HG02885 (cell line): ENCODE data around the gene NCSTN.

ENCODE experiments used
- ATAC-seq: cut with Tn5 transposase; IDR thresholded peaks from one replicate; pipeline ENCODE4 v1.9.1; 2021; ENCODE audit warnings: mild to moderate bottlenecking; ENCODE audit not compliant: unreplicated experiment, poor library complexity

Gene NCSTN

DNA sequence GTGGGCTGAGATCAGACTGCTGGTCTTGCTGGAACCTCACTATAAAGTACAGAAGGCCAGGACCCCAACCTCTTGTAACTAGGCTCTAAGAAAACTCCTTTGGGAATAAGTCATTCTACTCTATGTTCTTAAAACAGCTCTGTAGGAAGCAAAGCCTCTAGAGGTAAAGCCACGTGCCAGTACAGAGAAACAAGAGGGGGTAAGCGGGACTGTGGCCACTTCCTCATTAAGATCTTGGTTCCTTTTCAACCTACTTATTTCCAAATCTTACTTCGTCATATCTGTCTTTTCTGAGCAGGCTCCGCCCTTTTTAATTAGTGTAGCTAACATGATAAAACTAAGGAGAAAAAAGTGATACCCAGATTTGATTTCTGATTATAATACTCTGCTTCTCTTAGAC, 3.8 kb downstream of the NCSTN start:
- peak; percentile 52 for ATAC-seq

DNA sequence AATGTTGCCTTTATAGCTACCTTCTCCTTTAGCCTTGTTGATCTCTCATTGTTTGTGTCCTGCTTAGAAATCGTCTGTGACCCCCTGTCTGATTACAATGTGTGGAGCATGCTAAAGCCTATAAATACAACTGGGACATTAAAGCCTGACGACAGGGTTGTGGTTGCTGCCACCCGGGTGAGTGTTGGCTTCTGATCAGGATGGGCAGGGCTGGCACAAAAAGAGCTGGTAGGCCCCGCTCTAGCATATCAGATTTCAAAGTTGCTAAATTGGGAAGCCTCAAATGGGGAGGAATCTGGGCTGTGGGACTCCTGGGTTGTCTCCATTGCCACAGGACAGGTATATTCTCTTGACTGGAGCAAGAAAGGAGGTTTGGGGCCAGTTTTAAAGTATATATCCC, 8.4 kb downstream of the NCSTN start:
- ATAC-seq = no peak

DNA sequence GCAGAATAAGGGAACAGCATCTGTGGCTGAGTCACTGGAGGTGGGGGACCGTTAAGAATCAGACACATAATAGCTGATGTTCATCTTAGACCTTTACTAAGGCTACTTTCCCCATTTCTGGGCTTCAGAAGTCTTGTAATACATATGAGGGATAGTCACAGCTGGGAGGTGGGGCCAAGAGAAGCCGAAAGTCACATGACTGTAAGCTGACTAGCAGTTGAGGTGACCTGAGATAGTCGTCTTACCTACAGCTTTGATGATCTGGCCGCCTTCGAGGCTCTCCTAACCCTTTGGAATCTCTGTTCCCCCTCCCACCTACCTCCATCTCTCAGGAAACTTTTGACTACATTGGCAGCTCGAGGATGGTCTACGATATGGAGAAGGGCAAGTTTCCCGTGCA, 9.4 kb downstream of the NCSTN start:
- ATAC-seq = no peak

DNA sequence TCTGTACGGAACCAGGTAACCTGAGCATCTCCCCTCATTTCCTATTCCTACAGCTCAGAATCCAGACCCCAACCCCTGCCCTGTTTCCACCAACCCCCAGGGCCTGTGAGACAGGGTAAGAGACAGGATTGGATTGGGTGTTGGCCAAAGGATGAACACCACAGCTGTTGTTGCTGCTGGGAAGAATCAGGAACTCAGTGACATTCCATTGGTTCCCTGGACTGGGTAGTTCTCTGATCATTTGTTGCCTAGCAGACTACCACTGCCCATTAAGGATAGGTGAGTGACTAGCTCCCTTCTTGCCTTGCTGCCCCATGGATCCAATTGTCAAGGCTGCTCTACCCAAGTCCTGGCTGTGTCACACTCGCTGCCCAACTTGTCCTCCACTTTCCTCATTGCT, 10.0 kb downstream of the NCSTN start:
- no peak for ATAC-seq

DNA sequence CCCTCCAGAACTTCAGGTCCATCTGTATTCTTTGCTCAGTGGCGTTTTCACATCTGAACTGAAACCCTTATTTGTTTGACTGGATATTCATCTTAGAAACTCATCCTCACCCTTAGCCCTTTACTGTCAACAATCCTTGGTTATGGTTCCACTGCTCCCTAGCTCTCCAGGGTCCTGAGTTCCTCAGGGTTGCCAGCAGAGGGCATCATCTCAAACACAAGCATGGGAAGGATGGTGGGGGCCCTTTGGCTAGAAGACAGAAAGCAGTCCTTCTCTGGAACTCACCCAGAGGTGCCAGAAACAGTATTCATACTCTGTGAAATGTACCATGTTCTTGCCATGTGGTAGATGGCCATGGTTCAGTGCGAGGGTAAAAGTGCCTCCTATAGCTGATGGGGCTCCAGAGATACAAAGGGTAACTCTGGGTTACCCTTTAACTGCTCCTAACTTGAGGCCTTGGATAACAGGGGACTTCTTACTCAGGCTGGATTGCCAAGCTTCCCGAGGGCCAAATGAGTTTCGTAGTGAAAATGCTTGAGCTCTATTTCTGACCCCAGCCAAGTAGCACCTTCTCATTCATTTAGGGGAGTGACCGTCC, 11.3 kb downstream of the NCSTN start:
- no peak for ATAC-seq

DNA sequence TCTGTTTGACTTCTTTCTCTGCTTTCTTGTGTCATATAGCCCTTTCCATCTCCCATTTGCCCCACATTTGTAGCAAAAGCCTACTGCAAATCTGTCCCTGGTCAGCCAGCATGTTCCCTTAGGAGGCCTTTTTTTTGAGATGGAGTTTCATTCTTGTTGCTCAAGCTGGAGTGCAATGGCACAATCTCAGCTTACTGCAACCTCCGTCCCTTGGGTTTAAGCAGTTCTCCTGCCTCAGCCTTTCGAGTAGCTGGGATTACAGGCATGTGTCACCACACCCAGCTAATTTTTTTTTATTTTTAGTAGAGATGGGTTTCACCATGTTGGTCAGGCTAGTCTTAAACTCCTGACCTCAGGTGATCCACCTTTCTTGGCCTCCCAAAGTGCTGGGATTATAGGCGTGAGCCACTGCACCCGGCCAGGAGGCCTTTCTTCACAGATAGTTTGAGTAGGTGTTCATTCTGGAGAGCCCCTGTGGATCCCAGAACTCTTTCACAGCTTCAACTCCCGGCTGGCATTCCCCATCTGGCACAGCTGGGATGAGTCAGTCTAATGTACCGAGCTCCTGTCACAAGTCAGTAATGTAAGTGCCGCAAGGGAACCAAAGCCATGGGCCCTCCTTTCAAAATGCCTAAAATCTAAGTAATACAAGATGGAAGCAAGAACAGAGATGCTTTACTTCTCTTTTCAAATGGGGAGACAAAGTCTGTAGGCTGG, 14.3 kb downstream of the NCSTN start:
- no peak for ATAC-seq

DNA sequence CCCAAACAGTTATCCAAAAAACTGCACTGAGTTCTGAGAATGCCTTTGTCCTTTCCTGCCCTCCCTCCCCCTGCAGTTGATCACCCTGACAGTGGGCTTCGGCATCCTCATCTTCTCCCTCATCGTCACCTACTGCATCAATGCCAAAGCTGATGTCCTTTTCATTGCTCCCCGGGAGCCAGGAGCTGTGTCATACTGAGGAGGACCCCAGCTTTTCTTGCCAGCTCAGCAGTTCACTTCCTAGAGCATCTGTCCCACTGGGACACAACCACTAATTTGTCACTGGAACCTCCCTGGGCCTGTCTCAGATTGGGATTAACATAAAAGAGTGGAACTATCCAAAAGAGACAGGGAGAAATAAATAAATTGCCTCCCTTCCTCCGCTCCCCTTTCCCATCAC, 14.9 kb downstream of the NCSTN start:
- ATAC-seq = no peak

DNA sequence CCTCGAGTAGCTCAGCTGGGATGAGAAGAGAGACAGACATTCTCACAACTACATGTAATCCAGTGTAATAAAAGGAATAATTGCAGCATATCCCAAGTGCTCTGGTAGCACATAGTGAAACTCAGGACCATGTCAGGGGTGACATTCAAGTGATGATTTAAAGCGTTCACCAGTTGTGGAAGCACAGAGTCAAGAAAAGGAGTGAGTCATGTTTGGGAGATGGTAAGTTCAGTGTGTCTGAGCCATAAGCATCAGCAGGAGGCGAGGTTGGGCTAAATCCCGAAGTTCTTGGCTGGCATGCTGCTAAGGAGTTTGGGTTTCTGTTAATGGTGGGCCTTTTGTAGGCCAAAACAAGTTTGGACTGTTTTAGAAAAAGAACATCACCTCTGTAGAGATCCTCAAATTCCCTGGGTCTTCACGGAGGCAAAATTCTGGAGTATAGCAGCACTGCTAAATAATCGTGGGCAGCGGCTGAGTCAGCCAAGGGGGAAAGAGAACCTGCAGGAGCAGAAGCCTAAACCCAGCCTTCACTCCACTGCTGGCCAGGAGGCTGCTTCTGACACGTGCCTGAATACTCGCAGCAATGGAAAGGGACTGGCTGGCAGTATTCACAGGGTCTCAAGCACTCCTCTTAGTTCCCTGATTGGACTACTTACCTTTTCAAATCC, 16.5 kb downstream of the NCSTN start:
- ATAC-seq = no peak

DNA sequence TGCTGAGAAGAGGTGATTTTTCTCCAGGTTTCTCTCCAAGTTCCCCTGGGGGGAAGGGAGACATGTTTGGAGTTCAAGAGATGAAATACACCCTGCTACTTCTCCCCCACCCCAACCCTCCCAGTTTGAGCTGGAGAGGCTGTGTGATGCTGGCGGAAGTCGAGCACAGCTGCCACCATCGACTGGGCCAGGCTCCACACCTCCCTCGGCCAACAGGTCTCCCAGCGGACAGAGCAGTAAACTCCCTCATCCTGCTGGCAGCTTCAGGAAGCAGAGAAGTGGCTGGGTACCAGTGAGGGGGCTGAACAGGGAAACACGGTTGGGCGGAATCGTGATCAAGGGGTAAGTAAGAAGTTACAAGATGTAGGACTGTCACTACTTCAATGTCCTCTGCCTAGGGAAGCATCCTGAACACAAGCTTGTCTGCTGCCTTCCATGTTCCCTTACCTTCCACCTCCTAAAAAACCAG, 17.1 kb downstream of the NCSTN start:
- ATAC-seq = no peak

DNA sequence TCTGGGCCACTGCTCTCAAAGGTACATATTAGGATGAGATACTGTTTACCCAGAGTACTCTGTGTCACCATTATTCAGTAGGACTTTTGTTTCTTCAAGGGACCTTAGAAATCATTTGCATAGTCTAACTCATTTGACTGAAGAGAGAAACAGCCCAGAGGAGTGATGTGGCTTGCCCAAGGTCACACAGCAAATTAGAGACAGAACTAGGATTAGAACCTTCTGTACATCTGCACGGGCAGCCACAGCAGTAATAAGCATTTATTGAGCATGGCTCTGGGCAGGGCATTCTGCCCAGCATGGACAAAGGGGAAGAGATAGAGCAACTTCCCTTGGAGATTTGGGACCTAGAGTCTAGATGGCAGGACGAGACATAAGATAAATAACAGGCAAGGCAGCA, 18.0 kb downstream of the NCSTN start:
- ATAC-seq = no peak

DNA sequence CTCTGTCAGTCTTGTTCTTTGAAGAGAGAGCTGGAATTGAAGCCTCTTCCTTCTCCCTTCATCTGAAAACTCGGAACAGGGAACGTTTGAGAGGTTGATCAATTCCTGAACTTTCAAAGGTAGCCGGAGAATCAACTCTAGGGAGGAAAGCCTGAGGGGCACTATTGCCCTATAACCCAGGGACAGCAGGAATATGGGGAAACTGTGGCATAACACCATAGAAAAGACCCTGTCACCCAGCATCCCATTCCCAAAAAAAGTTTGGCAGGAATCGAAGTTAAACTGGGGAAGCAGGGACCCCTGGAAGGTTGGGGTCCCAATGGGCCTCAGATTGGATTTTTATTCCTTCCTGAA, 18.6 kb downstream of the NCSTN start:
- ATAC-seq = no peak

DNA sequence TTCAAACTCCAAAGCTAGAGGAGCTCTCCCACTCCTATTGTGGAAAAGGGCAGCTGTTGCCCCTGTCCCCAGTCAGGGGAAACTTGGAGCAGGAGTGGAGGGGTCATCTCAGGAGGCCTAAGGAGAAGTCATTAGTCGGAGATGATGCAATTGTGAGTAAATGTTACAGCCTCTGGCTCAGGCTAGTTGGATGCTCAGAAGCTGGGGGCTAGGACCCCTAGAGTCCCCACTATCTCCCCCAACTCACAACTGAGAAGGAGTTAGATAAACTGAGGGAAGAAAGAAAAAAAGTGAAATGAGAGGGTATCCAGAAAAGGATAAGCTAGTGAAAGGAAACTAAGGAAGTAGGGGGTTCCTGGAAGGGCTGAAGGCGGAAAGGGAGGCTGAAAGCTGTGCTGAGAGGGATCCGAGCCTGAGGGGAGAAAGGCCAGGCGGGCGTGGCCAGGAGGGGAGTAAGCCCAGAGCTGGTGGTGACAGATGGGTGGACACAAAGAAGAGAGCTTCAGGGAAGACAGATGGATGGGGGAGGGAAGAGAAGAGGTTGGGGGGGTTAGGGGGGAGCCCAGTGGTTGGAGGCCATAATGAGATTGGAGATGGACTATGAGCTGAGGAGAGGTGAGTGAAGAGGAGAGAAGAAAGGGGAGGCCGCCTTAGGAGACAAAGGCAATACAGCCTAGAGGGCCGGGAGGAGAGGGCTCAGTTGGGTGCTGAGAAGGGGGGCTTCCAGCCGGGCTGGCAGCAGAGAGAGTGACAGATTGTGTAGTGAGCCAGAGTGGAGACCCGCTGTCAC, 19.2 kb downstream of the NCSTN start:
- ATAC-seq = no peak

DNA sequence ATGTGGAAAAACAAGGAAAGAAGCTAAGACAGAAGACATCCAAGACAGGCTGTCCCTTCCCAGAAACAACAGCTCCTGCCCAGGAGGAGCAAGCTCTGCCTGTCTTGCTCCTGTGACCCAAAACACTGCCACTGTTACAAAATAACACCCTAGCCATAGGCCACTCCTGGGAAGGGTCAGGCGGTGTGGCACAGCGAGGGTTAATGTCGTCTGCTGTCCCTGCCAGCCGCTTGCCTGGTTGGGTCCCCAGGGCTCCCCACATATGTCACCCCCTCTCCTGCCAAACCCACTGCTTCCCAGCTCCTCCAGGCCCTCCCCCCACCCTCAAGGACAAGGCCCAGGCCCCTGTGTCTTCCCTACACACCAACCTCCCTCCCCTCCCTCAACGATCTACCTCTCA, 19.8 kb downstream of the NCSTN start:
- ATAC-seq = no peak

DNA sequence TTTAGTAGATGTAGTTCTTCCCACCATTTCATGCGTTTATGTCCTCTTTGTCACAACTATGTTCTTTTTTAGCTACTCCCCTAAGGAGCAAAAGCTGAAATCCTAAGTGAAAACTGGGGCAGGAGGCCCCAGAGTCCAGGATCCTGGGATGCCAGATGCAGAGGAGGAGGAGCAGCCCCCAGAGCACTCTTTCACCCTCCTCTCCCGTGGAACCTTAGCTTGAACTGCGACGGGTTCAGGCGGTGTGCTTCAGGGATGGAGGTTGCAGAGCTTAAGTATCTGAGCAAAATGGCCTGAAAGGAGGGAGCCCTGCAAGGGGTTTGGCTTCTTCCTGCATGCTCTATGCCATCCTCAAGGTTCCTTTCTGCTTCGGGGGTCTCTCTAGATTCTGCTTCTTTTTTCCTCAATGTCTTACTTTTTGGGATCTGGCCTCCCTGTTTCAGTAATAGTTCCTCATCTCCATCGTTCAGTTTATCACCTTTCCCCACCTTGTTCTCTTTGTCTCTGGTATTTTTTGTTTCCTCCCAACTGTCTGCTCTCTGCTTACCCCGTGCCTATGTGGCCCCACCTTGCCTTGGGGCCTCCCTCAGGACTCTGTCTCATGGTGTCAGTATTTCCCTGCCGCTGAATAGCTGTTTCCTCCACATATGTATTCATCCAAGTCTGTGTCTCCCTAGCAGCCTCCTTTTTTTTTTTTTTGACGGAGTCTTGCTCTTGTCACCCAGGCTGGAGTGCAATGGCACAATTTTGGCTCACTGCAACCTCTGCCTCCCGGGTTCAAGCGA, 21.0 kb downstream of the NCSTN start:
- no peak for ATAC-seq

DNA sequence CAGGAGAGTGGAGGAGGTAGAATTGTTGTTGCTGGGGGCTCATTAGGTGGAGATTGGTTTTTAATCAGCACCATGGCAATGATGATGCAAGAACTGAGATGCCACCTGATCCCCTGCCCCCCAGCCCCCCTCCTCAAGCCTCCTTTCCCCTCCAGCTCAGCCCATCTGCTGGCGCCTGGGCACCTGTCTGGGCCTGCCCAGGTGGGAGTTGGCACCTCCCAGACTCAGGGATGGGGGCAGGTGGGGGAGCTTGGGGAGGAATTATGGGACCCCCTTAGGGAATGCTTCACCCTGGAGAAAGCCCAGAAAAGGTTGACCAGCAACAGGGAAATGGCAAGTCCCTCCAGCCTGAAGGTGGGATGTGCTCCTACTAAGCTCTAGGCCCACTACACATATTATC, 22.1 kb downstream of the NCSTN start:
- no peak for ATAC-seq

DNA sequence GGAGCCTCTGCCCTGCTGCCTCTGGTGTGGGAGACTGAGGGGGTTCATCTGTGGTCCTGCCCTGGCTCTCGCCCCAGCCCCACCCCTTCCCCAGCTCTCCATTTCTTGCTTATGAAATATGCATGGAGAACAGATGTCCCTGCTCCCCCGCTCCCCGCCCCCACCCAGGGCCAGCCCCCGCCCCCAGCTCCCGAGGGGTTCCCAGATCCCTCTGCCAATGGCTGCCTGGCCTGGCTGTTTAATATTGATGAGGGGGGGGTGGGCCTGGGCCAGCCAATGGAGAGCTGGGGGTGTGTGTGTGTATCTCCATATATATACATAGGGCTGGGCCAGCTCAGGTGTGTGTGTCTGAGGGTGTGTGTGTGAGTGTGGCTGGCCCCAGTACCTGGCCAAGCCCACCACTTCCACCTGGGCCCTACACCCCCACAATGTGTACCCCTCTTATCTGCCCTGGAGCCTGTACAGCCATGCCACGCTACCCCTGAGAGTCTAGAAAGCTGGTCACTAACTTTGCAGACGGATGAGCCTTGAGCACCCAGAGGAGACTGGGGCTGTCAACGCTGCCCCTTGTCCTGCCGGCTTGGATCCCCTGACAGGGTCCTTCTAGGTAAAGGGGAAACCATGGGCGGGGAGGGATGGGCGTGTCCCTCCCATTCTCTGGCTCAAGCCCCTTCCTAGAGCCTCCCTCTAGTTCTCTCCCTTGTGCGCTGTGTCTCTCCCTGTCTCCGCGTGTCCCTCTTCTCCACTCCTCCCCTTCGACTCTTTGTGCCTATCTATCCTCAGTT, 23.7 kb downstream of the NCSTN start, which contains the start of gene NHLH1:
Gene NHLH1 (plus strand): TSS at position 341 of the 785 bp plus-strand sequence. CDS start 3,661 bp downstream, outside the sequence.
- no peak for ATAC-seq

DNA sequence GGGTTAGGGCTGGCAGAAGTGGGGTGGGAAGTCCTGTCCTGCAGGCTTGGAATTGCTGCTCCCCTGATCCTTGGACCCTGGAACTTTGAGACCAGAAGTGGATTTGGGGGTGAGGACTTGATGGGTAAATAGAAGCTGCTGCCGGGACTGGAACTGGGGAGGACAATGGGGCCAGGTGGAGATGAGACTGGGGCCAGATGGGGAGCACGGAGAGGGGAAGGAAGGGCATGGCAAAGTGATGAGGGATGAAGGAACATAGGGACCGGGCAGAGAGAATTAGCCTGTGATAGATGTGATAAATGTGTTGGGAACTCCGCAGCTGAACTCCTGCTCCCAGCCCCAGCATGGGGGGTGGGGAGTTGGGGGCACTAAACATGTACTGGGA, 24.3 kb downstream of the NCSTN start:
- no peak for ATAC-seq

DNA sequence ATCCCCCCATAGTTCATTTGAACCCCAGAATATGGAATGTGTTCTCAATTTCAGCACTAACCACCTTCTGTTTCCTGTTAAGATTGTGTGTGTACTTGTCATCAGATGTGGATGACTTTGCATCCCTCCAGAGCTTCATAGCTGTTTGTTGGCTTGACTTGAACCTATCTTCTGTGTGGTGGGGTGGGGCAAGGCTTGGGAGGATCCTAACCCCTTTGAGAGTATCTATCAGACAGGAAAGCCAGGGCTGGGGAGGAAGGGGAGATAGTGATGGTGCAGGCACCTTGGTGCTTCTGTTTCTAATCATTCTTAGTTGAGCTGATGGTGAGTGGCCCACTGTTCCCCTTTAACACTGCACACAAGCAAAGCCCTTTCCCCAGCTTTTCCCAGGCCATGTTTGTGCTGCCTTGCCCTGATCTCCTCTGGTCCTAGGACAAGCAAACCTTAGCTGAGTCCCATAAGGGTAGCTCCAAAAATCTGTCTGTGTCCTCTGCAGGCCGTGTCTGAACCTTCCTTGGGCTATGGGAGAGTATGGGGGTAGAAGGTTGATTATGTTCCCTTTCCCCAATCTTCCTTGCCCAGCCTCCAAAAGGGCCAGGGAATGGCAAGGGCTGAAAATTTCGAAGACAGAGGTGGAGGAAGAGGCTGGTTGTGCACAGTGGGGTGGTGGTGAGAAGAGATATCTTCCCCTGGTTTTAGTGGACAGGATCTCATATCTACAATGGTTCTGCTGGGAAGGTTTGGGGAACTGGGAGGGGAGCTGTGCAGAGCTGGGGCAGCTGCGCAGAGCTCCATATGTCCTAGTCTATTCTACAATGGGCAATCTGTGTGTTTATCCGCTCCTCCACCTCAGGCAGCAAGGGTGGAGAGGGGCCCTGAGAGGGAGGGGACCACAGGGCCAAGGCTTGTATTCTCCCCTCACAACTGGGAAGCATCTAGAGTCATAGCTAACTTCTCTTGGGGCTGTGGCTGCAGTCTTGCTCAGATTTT, 25.0 kb downstream of the NCSTN start:
- no peak for ATAC-seq
